Measurements from ENCODE around the gene ZMYND8. TPM values are rescaled to one million over a fixed set of nuclear protein-coding genes. Genes with fewer than 3 reads are reported as not detected.
"Not testable (repeated sequence)": the region's sequence is repeated elsewhere in the genome, so short reads cannot be mapped to it uniquely, and the experiment has no call there.

ZMYND8 gene
- total RNA-seq = 14.8 TPM
- polyA plus RNA-seq = 28.5 TPM
- long read RNA-seq, donor 1 = 0 reads
- long read RNA-seq, donor 2, full-length matches to known transcripts = 1 of 70 reads
- long read RNA-seq, donor 2, partial matches to known transcripts = 69 of 70 reads
- long read RNA-seq, donor 2, other reads (novel, unspliced or antisense) = 0 of 70 reads
- long read RNA-seq, donor 3 = 0 reads
- long read RNA-seq, donor 4, full-length matches to known transcripts = 1 of 1 reads
- long read RNA-seq, donor 4, partial matches to known transcripts = 0 of 1 reads
- long read RNA-seq, donor 4, other reads (novel, unspliced or antisense) = 0 of 1 reads
- long read RNA-seq, donor 5, full-length matches to known transcripts = 1 of 1 reads
- long read RNA-seq, donor 5, partial matches to known transcripts = 0 of 1 reads
- long read RNA-seq, donor 5, other reads (novel, unspliced or antisense) = 0 of 1 reads
- long read RNA-seq, donor 6, partial matches to known transcripts = 8 of 8 reads
- long read RNA-seq, donor 6, other reads (novel, unspliced or antisense) = 0 of 8 reads
- long read RNA-seq, donor 7, partial matches to known transcripts = 0 of 1 reads
- long read RNA-seq, donor 7, other reads (novel, unspliced or antisense) = 0 of 1 reads
- long read RNA-seq, donor 8 = 0 reads
- long read RNA-seq, donor 9 = 0 reads
- long read RNA-seq, donor 10 = 0 reads

DNA sequence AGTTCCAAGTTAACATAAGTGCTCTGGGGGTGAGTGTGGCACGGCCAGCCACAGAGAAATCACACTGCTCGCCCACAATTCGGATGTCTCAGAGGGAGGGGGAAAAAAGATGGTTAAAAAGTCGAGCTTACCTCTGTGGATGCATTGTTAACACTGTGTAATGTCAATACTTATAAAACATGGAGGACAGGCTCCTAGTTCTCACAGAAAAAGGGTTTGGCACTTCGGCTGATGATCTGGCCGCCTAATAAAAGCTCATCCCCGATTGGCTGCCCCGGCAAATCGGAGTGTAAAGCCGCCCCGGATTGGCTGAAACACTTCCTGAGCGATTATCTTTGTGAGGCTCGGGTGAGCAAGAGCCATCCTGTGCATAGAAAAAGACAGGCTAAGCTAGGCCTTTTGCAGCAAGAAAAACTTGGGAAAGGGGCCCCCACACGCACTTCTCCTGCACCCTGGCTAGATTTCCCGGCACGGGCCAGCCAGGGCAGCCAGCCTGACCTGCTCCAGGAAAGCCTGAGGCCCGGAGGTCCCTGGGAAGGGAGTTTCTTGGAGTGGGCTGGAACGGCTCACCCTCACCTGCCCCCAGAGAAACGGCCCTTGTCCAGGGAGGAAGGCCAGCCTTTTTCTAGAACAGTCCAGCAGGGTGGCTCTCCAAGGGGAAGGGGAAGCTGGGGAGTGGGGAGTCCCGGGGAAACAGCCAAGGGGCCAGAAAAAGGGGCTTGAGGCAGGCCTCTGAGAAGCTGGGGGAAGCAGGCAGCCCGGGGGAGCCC, at the start of gene ZMYND8:
Gene ZMYND8 (minus strand): TSS at position 174 of the 770 bp plus-strand sequence. CDS start 29 bp downstream, at position 145.
- Histone ChIP-seq H3K4me1 (ENCODE audit: control insufficient read depth in 2 of 2, insufficient read depth in 2 of 2, low read length in 2 of 2) (peaks cover 28 to 84% of the 10 kb centered on the region in 2 donors), H3K4me3 (ENCODE audit: low read length in 2 of 2) (peak within 1 kb of the TSS; percentile 48 to 57), H3K36me3 (ENCODE audit: control insufficient read depth in 2 of 2, insufficient read depth in 2 of 2, low read length in 1 of 2) (peaks cover 5 to 12% of the 10 kb centered on the region in 2 donors), H3K27ac (ENCODE audit: low read depth in 1 of 2, low read length in 1 of 2) (peak within 1 kb of the TSS; percentile 97 to 98), H3K27me3 (ENCODE audit: control insufficient read depth in 2 of 2, insufficient read depth in 1 of 2, low read length in 1 of 2) (peaks cover 2 to 11% of the 10 kb centered on the region in 2 donors), H3K9me3 (ENCODE audit: control insufficient read depth in 2 of 2, insufficient read depth in 1 of 2, low read length in 1 of 2) (no peaks in the 10 kb centered on the region)
- peak; percentile 90 to 99 (median 96) for DNase-seq (ENCODE audit: low read depth in 6 of 9, low spot score in 9 of 9)
- 7% methylated on average over 21 of the region's 21 CpGs for WGBS

DNA sequence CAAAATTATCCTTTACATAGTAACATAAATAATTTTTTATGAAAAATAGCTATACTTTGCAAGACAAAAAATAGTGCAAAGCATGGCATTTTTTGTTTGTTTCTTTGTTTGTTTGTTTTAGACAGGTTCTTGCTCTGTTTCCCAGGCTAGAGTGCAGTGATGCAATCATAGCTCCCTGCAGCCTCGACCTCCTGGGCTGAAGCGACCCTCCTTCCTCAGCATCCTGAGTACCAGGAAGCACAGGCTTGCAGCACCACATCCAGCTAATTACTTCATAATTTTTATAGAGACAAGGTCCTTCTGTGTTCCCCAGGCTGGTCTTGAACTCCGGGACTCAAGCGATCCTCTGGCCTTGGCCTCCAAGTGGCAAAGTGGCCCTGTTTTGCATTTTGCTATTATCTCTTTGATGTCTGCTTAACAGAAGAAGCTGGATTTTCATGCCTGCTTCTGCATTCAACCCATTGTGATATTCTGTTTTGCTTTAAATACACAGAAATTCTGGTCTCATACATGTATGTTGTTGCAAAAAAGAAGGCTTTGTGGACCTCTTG, 49.4 kb upstream of the ZMYND8 start:
- no peaks in the 10 kb centered on the region for H3K27me3 ChIP-seq (ENCODE audit: control insufficient read depth in 2 of 2, insufficient read depth in 1 of 2, low read length in 1 of 2)
- no peak for DNase-seq (ENCODE audit: low read depth in 6 of 9, low spot score in 9 of 9)
- no peaks in the 10 kb centered on the region for H3K9me3 ChIP-seq (ENCODE audit: control insufficient read depth in 2 of 2, insufficient read depth in 1 of 2, low read length in 1 of 2)
- H3K4me3 ChIP-seq (ENCODE audit: low read length in 2 of 2) = no peak overlapping the region
- no peaks in the 10 kb centered on the region for H3K36me3 ChIP-seq (ENCODE audit: control insufficient read depth in 2 of 2, insufficient read depth in 2 of 2, low read length in 1 of 2)
- WGBS = 78% methylated on average over 4 of the region's 4 CpGs
- H3K27ac ChIP-seq (ENCODE audit: low read depth in 1 of 2, low read length in 1 of 2) = no peak overlapping the region
- no peaks in the 10 kb centered on the region for H3K4me1 ChIP-seq (ENCODE audit: control insufficient read depth in 2 of 2, insufficient read depth in 2 of 2, low read length in 2 of 2)

DNA sequence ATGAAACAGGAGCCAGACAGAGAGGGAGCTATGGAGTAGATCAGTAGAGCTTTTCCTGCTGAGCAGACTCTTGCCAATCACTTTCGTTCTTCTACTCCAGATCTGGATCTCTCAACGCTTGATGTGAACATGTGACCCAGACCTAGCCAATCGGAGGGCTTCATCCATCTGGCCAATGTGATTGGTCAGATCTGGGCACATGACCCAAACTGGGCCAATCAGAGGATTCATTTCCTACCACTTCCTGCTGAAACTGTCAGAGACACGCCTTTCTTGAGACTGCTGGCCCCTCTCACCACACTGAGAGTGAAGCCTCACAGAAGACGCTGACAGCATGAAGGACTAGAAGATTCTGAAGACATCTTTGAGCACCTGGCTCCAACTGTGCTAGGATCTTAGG, 44.2 kb upstream of the ZMYND8 start:
- Histone ChIP-seq H3K27me3 (ENCODE audit: control insufficient read depth in 2 of 2, insufficient read depth in 1 of 2, low read length in 1 of 2) (no peaks in the 10 kb centered on the region), H3K4me1 (ENCODE audit: control insufficient read depth in 2 of 2, insufficient read depth in 2 of 2, low read length in 2 of 2) (no peaks in the 10 kb centered on the region), H3K4me3 (ENCODE audit: low read length in 2 of 2) (no peak overlapping the region), H3K27ac (ENCODE audit: low read depth in 1 of 2, low read length in 1 of 2) (no peak overlapping the region), H3K36me3 (ENCODE audit: control insufficient read depth in 2 of 2, insufficient read depth in 2 of 2, low read length in 1 of 2) (no peaks in the 10 kb centered on the region), H3K9me3 (ENCODE audit: control insufficient read depth in 2 of 2, insufficient read depth in 1 of 2, low read length in 1 of 2) (no peaks in the 10 kb centered on the region)
- DNase-seq (ENCODE audit: low read depth in 6 of 9, low spot score in 9 of 9) = no peak
- 95% methylated on average over 5 of the region's 5 CpGs for WGBS

DNA sequence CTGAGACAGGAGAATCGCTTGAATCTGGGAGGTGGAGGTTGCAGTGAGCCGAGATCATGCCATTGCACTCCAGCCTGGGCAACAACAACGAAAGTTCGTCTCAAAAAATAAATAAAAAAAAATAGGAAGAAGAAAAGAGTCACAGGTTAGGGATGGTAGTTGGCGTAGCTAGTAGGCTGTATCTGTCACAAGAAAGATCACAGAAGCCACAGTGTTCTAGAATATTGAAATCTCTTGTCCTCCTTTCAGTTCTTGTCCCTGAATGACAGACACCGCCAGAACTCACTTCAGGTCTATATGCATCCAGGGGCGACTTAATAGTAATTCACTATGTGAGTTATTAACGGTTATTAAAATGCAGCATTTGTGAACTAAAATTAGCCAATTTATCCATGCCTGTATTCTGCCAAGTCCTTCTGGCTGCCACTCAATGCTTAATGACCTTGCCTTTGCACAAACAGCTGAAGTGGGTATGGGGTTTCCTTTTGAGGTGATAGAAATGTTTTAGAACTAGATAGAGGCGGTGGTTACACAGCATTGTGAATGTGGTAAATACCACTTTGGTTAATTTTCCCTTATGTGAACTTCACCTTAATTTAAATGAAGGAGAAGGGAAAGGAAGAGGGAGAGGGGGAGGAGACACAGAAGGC, 41.3 kb upstream of the ZMYND8 start:
- Histone ChIP-seq H3K9me3 (ENCODE audit: control insufficient read depth in 2 of 2, insufficient read depth in 1 of 2, low read length in 1 of 2) (no peaks in the 10 kb centered on the region), H3K4me3 (ENCODE audit: low read length in 2 of 2) (no peak overlapping the region), H3K27ac (ENCODE audit: low read depth in 1 of 2, low read length in 1 of 2) (no peak overlapping the region), H3K27me3 (ENCODE audit: control insufficient read depth in 2 of 2, insufficient read depth in 1 of 2, low read length in 1 of 2) (no peaks in the 10 kb centered on the region), H3K36me3 (ENCODE audit: control insufficient read depth in 2 of 2, insufficient read depth in 2 of 2, low read length in 1 of 2) (no peaks in the 10 kb centered on the region), H3K4me1 (ENCODE audit: control insufficient read depth in 2 of 2, insufficient read depth in 2 of 2, low read length in 2 of 2) (no peaks in the 10 kb centered on the region)
- 76% methylated on average over 9 of the region's 9 CpGs for WGBS
- DNase-seq (ENCODE audit: low read depth in 6 of 9, low spot score in 9 of 9) = no peak

DNA sequence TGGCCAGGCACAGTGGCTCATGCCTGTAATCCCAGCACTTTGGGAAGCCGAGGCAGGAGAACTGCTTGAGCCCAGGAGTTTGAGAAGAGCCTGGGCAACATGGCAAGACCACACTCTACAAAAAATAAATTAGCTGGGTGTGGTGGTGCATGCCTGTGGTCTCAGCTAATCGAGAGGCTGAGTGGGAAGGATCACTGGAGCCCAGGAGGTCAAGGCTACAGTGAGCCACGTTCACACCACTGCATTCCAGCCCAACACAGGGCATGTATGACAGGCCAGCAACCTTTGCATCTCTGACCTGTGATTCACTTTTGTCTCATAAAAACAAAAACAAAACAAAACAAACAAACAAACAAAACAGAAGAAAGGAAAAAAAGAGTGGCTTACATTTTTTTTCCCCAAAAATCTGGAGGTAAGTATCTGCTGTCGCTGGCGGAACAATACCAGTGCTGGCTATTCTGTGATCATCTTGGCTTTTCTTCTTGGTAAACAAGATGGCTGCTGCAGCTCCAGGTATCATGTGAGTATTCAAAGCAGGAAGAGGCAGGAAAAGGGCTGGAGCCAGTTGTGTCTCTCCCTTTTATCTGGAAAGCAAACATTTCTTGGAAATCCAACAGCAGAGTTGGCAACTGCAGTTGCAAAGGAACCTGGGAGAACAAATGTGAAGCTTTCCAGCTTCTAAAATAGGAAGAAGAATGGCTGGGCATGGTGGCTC, 40.4 kb upstream of the ZMYND8 start:
- H3K27me3 ChIP-seq (ENCODE audit: control insufficient read depth in 2 of 2, insufficient read depth in 1 of 2, low read length in 1 of 2) = no peaks in the 10 kb centered on the region
- no peaks in the 10 kb centered on the region for H3K36me3 ChIP-seq (ENCODE audit: control insufficient read depth in 2 of 2, insufficient read depth in 2 of 2, low read length in 1 of 2)
- 97% methylated on average over 5 of the region's 5 CpGs for WGBS
- no peaks in the 10 kb centered on the region for H3K4me1 ChIP-seq (ENCODE audit: control insufficient read depth in 2 of 2, insufficient read depth in 2 of 2, low read length in 2 of 2)
- no peak overlapping the region for H3K27ac ChIP-seq (ENCODE audit: low read depth in 1 of 2, low read length in 1 of 2)
- no peak overlapping the region for H3K4me3 ChIP-seq (ENCODE audit: low read length in 2 of 2)
- DNase-seq (ENCODE audit: low read depth in 6 of 9, low spot score in 9 of 9) = no peak
- H3K9me3 ChIP-seq (ENCODE audit: control insufficient read depth in 2 of 2, insufficient read depth in 1 of 2, low read length in 1 of 2) = no peaks in the 10 kb centered on the region

DNA sequence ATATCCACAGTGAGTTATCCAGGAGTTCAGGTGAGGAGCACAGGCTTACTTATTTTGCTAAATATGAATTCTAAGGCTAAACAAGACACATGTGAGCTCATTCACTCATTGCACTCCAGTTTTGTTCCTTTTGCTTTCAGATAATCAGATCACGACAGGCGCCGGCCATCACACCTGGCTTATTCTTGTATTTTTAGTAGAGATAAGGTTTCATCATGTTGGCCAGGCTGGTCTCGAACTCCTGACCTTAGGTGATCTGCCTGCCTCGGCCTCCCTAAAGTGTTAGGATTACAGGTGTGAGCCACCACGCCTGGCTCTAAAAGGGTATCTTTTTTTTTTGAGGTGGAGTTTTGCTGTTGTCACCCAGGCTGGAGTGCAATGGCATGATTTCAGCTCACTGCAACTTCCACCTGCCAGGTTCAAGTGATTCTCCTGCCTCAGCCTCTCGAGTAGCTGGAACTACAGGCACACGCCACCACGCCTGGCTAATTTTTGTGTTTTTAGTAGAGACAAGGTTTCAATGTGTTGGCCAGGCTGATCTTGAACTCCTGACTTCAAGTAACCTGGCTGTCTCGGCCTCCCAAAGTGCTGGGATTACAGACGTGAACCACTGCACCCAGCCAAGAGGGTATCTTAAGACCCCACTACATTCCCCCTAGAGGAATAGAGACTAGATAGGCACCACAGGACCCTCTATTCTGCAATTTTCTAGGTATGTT, 37.5 kb upstream of the ZMYND8 start:
- H3K4me3 ChIP-seq (ENCODE audit: low read length in 2 of 2); H3K36me3 ChIP-seq (ENCODE audit: control insufficient read depth in 2 of 2, insufficient read depth in 2 of 2, low read length in 1 of 2); DNase-seq (ENCODE audit: low read depth in 6 of 9, low spot score in 9 of 9); H3K4me1 ChIP-seq (ENCODE audit: control insufficient read depth in 2 of 2, insufficient read depth in 2 of 2, low read length in 2 of 2); H3K27ac ChIP-seq (ENCODE audit: low read depth in 1 of 2, low read length in 1 of 2); H3K27me3 ChIP-seq (ENCODE audit: control insufficient read depth in 2 of 2, insufficient read depth in 1 of 2, low read length in 1 of 2); H3K9me3 ChIP-seq (ENCODE audit: control insufficient read depth in 2 of 2, insufficient read depth in 1 of 2, low read length in 1 of 2): not testable (repeated sequence)
- 92% methylated on average over 11 of the region's 11 CpGs for WGBS

DNA sequence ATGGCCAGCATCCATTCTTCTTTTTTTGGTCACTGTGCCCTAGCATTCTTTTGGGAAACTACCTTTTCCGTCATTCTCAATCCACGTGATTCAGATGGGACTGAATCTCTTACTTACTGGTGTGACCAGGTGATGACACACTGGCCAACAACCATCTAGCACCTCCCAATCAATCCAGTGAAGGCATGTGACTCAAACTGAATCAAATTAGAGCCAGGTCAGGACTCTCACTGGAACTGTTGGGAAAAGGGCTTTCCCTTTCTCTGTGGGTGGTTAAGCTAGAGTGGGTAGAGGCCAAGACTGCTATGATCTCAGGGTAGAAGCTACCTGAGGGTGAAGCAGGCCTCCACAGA, 36.2 kb upstream of the ZMYND8 start:
- WGBS = 97% methylated on average over 2 of the region's 2 CpGs
- no peak for DNase-seq (ENCODE audit: low read depth in 6 of 9, low spot score in 9 of 9)

More for the DNA sequence above, 36.2 kb upstream of the ZMYND8 start:
- Histone ChIP-seq H3K4me1 (ENCODE audit: control insufficient read depth in 2 of 2, insufficient read depth in 2 of 2, low read length in 2 of 2) (no peaks in the 10 kb centered on the region), H3K4me3 (ENCODE audit: low read length in 2 of 2) (no peak overlapping the region), H3K27me3 (ENCODE audit: control insufficient read depth in 2 of 2, insufficient read depth in 1 of 2, low read length in 1 of 2) (no peaks in the 10 kb centered on the region), H3K9me3 (ENCODE audit: control insufficient read depth in 2 of 2, insufficient read depth in 1 of 2, low read length in 1 of 2) (no peaks in the 10 kb centered on the region), H3K27ac (ENCODE audit: low read depth in 1 of 2, low read length in 1 of 2) (no peak overlapping the region), H3K36me3 (ENCODE audit: control insufficient read depth in 2 of 2, insufficient read depth in 2 of 2, low read length in 1 of 2) (no peaks in the 10 kb centered on the region)
